NCI-H748 (cell line): ENCODE results near the gene CFAP221.
A peak's percentile ranks its signal among the peaks of the same experiment; 100 is the strongest.

Experiments used
- DNase-seq: peaks from one replicate; lab custom pipeline; 2025; ENCODE audit not compliant: unreplicated experiment; lab: John Stamatoyannopoulos, UW

CFAP221 gene

GRCh38 chr2:119638685-119639554 is 94.7 kb downstream of the CFAP221 start:
- no peak for DNase-seq

DNA sequence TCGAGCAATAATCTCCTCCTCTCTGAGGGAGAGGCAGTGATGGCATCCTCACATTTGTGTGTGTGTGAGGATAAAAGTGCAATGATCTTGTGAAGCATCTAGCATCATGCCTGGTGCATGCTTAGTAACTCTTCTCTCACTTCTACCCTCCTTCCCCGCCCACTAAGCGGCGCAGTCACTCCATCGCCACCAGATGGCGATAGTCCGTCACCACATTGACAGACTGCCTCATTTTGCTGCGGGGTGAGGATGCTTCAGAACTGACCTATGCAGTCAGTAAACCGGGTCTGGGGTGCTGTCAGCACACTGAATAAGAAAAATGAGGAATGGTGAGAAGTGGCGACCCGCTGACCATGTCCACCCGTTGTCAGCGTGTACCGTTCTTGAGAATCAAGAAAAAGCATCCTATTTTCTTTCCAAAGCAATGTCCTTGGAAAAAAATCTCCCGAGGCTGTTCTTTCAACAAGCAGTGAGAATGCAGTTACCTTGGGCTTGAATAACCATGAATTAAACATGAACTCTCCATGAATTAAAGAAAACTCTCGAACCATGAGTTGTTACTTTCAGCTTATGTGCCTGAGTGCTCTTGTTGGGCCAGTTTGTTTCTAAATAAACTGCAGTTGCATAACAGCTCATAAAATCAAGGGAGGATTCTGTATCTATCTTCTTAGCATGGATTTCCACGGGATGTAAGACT is 97.5 kb downstream of the CFAP221 start:
- DNase-seq = peak; percentile 60

GRCh38 chr2:119644186-119644585 is 99.9 kb downstream of the CFAP221 start:
- no peak for DNase-seq

DNA sequence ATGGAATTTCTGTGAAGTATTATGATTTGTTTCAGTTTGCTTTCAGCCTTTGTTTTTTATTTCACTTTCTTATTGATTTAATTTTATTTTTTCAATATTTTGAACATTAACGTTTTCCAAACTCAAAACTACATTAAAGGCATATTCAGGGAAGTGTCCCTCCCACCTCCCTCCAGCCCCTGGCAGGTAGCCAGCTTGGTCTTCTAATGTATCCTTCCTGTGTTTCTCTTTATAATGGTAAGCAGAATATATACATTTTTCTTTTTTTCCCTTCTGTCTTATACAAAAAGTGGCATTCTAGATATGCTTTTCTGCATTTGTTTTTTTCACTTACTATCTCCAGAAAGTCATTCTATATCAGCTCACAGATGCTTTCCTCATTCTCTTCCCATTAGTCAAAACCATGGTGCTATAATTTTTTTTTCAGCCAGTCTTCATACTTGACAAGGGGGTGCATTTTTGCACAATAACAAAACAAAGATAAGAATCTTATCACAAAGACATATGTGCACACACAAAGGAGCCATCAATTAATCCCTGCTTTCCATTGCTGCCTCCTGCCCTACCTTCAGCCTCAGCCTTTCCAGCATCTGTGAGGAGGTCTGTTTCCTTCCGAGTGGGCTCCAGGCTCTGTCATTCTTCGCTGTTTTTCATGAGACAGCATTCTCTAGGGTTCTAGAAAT is 101.1 kb downstream of the CFAP221 start:
- DNase-seq = no peak

- DNase-seq = no peak
Measured at GRCh38 chr2:119646149-119646548, 101.9 kb downstream of the CFAP221 start.

- DNase-seq = no peak
Measured at GRCh38 chr2:119647440-119648169, 103.4 kb downstream of the CFAP221 start.

DNA sequence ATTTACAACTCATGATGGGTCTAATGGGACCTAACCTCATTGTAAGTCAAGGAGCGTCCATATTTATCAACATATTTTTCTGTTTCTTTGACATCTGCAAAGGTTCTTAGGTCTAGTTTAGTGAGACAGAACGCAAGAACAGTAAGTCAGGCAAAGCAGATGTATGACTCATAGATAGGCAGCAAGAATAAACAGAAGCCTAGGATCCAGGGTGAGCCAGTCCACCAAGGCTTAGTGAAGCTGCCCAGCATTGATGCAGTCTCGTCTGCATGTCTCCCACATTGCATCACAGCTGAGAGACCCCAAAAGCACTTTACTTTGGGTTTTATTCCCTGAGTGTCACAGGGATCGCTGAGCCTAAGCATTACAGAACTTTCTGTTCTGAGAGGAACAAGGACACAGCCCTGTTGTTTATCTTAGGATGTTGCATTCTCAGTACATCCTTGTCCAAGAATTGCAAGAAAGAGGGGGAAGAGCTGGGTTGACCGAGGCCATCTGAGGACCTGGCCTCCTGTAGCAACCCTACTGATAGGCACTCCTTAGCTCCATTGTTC is 105.2 kb downstream of the CFAP221 start:
- no peak for DNase-seq

- DNase-seq = no peak
Measured at GRCh38 chr2:119650206-119650605, 106.0 kb downstream of the CFAP221 start.

DNA sequence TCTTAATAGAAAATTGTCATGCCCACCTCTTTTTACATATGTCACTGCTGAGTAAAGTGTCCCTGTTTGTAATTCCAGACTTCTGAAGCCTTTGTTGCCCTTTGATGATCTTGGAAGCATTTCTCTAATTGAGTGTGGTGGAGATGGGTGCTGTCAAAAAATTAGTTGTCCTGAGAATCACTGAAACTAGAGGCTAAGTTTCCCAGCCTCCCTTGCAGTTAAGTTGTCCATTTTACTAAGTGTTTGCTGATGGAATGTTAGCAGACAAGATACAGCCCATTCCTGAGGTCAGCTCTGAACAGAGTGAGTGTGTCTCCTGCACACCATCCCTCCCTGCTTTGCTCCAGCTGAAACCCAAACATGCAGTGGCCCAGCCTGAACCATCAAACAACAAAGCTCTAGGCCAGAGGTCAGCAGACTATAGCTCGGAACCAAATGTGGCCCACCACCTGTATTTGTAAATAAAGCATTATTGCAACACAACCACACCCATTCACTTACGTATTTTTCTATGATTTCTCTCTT is 106.7 kb downstream of the CFAP221 start:
- DNase-seq = no peak

DNA sequence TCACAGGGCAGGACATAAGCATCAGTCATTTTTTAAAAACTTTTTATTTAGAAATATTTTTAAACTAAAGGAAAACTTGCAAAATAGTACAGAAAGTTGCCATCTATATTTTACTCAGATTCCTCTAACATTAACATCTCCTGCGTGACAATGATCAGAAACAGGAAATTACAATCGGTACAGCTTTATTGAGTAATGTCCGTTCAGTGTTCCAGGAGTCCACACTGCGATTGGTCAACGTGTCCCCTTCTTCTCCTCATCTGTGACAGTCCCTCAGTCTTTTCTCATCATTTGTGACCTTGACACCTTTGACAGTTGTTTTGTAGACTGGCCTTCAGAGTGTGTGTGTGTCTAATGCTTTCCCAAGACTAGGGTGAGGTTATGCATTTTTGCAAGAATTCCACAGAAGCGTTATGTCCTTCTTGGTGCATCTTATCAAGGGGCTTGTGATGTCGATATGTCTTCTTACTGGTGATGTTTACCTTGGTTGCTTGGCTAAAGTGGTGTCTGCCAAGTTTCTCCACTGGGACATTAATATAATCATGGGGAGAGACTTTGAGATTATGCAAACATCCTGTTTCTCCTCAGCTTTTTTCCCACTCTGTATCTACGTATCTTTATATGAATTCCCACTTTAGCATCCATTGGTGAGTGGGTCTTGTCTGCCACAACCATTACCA is 113.4 kb downstream of the CFAP221 start:
- DNase-seq = no peak

- DNase-seq = peak; percentile 29
Measured at GRCh38 chr2:119659601-119660342, 115.5 kb downstream of the CFAP221 start.

GRCh38 chr2:119660343-119660658 is 116.1 kb downstream of the CFAP221 start:
- no peak for DNase-seq

DNA sequence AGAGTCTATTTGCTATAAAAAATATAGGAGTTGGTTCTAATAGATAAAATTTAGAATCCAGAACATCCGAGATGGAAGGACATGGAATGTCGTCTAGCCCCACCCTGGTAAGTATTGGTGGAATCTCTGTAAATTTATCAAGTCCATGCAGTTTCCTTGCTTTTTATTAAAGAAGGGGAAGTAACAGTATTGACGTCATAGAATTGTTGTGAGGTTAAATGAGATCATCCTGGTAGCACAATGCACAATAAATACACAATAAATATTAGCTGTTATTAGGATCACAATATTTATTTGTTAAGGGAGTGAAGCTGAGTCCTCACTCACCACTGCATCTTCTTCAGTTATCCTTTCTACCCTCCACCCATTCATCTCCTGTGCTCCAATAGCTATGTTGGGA is 118.0 kb downstream of the CFAP221 start:
- no peak for DNase-seq

GRCh38 chr2:119668546-119668945 is 124.3 kb downstream of the CFAP221 start:
- DNase-seq = no peak

DNA sequence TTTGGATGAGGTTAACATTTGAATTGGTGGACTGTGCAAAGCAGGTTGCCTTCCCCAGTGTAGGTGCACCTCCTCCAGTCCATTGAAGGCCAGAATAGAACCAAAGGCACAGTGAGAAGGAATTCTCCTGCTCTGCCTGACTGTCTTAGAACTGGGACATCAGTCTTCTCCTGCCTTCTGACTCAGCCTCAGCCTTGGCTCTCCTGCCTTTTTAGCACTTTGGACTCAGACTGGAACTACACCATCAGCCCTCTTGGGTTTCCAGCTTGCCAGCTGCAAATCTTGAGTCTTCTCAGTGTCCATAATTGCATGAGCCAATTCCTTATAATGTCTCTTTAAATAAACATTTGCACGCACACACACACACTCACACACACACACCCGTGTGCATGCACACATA is 126.8 kb downstream of the CFAP221 start:
- no peak for DNase-seq

DNA sequence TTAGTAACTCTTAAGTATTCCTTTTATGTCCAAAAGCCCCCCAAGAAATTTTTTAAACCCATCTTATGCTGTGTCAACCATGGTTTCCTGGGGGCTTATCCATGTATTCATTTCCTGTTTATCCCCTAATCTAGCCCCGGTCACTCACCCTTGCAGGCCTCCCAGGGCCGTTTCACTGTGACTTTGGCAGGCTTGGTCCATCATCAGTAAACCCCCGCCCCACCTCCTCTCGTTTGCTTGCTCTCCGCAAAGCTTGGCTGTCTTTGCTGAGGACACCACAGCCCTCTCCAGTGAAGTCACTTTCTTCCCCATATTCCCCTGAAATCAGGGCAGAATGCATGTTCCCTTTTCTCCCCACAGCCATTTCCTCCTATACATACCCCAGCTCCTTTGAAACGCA is 127.5 kb downstream of the CFAP221 start:
- no peak for DNase-seq

- no peak for DNase-seq
Measured at GRCh38 chr2:119672161-119672862, 128.1 kb downstream of the CFAP221 start.

DNA sequence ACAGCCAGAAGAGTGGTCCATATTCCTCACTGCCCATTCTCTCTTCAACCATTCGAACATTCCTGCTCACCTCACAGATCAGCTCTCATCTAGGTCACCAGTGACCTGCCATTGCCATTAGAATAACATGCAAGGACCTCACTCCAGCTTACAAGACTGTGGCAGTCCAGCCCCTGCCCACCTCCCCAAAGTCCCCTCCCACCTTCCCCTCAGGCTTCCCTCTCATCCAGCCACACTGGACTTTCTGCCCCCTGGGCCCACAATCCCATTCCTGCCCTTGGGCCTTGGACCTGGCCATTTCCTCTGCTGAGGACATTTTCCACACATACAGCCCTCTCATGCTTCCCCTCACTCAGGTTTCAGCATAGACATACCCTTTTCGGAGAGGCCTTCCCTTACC is 129.5 kb downstream of the CFAP221 start:
- no peak for DNase-seq
